Measurements from ENCODE around the gene KLHL22.

KLHL22 gene

GRCh38 chr22:20490941-20491307, 4.7 kb downstream of the KLHL22 start:
- H3K27me3 ChIP-seq: no peaks in the 10 kb centered on the region
- no peaks in the 10 kb centered on the region for H3K9me3 ChIP-seq
- TF ChIP-seq CTCF (IDR thresholded peaks at IDR 0.05): no peak
- H3K36me3 ChIP-seq: peaks cover 15% of the 10 kb centered on the region
- no peak overlapping the region for H3K27ac ChIP-seq
- peaks cover 15 to 16% of the 10 kb centered on the region in 2 experiments for H3K4me1 ChIP-seq (ENCODE audit: control insufficient read depth in 1 of 2, insufficient read depth in 1 of 2, low read depth in 1 of 2, low read length in 1 of 2)
- H3K4me3 ChIP-seq (ENCODE audit: low read depth in 1 of 2, low read length in 1 of 2): no peak overlapping the region

- Histone ChIP-seq H3K4me3 (ENCODE audit: low read depth in 1 of 2, low read length in 1 of 2) (no peak overlapping the region), H3K36me3 (peaks cover 15% of the 10 kb centered on the region), H3K27ac (no peak overlapping the region), H3K9me3 (no peaks in the 10 kb centered on the region), H3K27me3 (no peaks in the 10 kb centered on the region), H3K4me1 (ENCODE audit: control insufficient read depth in 1 of 2, insufficient read depth in 1 of 2, low read depth in 1 of 2, low read length in 1 of 2) (peaks cover 15 to 16% of the 10 kb centered on the region in 2 experiments)
- TF ChIP-seq CTCF (IDR thresholded peaks at IDR 0.05): no peak
Measured at GRCh38 chr22:20490183-20490940, 5.2 kb downstream of the KLHL22 start.

- no peaks in the 10 kb centered on the region for H3K27me3 ChIP-seq
- H3K27ac ChIP-seq: no peak overlapping the region
- TF ChIP-seq CTCF (IDR thresholded peaks at IDR 0.05): no peak
- peaks cover 15% of the 10 kb centered on the region for H3K36me3 ChIP-seq
- no peaks in the 10 kb centered on the region for H3K9me3 ChIP-seq
- no peak overlapping the region for H3K4me3 ChIP-seq (ENCODE audit: low read depth in 1 of 2, low read length in 1 of 2)
- peaks cover 4% of the 10 kb centered on the region in 2 experiments for H3K4me1 ChIP-seq (ENCODE audit: control insufficient read depth in 1 of 2, insufficient read depth in 1 of 2, low read depth in 1 of 2, low read length in 1 of 2)
Measured at GRCh38 chr22:20488946-20489345, 6.6 kb downstream of the KLHL22 start.

- H3K9me3 ChIP-seq: no peaks in the 10 kb centered on the region
- peaks cover 15% of the 10 kb centered on the region for H3K36me3 ChIP-seq
- no peak for TF ChIP-seq CTCF (IDR thresholded peaks at IDR 0.05)
- no peak overlapping the region for H3K27ac ChIP-seq
- no peaks in the 10 kb centered on the region for H3K4me1 ChIP-seq (ENCODE audit: control insufficient read depth in 1 of 2, insufficient read depth in 1 of 2, low read depth in 1 of 2, low read length in 1 of 2)
- H3K4me3 ChIP-seq (ENCODE audit: low read depth in 1 of 2, low read length in 1 of 2): no peak overlapping the region
- no peaks in the 10 kb centered on the region for H3K27me3 ChIP-seq
Measured at GRCh38 chr22:20487715-20488114, 7.9 kb downstream of the KLHL22 start.

- no peak overlapping the region for H3K4me3 ChIP-seq (ENCODE audit: low read depth in 1 of 2, low read length in 1 of 2)
- no peaks in the 10 kb centered on the region for H3K27me3 ChIP-seq
- H3K36me3 ChIP-seq: peaks cover 15% of the 10 kb centered on the region
- H3K9me3 ChIP-seq: no peaks in the 10 kb centered on the region
- TF ChIP-seq CTCF (IDR thresholded peaks at IDR 0.05): no peak
- H3K4me1 ChIP-seq (ENCODE audit: control insufficient read depth in 1 of 2, insufficient read depth in 1 of 2, low read depth in 1 of 2, low read length in 1 of 2): no peaks in the 10 kb centered on the region
- no peak overlapping the region for H3K27ac ChIP-seq
Measured at GRCh38 chr22:20486229-20486628, 9.4 kb downstream of the KLHL22 start.
